ENCODE data around the gene TSHZ2.

Gene TSHZ2

GRCh38 chr20:53243152-53243551 lies 271.0 kb downstream of the TSHZ2 start:
- Histone ChIP-seq H3K27ac (ENCODE audit: low read depth, low read length, severe bottlenecking) (no peak overlapping the region), H3K4me3 (ENCODE audit: extremely low read depth, insufficient read depth, low read length, poor library complexity, severe bottlenecking) (no peak overlapping the region), H3K9me3 (ENCODE audit: control insufficient read depth, low read length) (no peaks in the 10 kb centered on the region), H3K4me1 (ENCODE audit: control insufficient read depth, insufficient read depth, low read length, poor library complexity, severe bottlenecking) (no peaks in the 10 kb centered on the region), H3K36me3 (ENCODE audit: control insufficient read depth, insufficient read depth, low read length) (no peaks in the 10 kb centered on the region)
- 74 to 92% methylated on average over 1 to 3 of the region's 3 CpGs for WGBS, 2 experiments (ENCODE audit: insufficient coverage in 2 of 2)

- H3K4me3 ChIP-seq (ENCODE audit: extremely low read depth, insufficient read depth, low read length, poor library complexity, severe bottlenecking): no peak overlapping the region
- WGBS, 2 experiments (ENCODE audit: insufficient coverage in 2 of 2): no CpG with 5 or more reads among the region's 2 CpGs
- no peaks in the 10 kb centered on the region for H3K4me1 ChIP-seq (ENCODE audit: control insufficient read depth, insufficient read depth, low read length, poor library complexity, severe bottlenecking)
- no peaks in the 10 kb centered on the region for H3K36me3 ChIP-seq (ENCODE audit: control insufficient read depth, insufficient read depth, low read length)
- H3K27ac ChIP-seq (ENCODE audit: low read depth, low read length, severe bottlenecking): no peak overlapping the region
- no peaks in the 10 kb centered on the region for H3K9me3 ChIP-seq (ENCODE audit: control insufficient read depth, low read length)
Measured at GRCh38 chr20:53244711-53245110, 272.6 kb downstream of the TSHZ2 start.

- H3K27ac ChIP-seq (ENCODE audit: low read depth, low read length, severe bottlenecking): no peak overlapping the region
- no peaks in the 10 kb centered on the region for H3K36me3 ChIP-seq (ENCODE audit: control insufficient read depth, insufficient read depth, low read length)
- WGBS, 2 experiments (ENCODE audit: insufficient coverage in 2 of 2): no CpG with 5 or more reads among the region's 1 CpG
- H3K4me1 ChIP-seq (ENCODE audit: control insufficient read depth, insufficient read depth, low read length, poor library complexity, severe bottlenecking): no peaks in the 10 kb centered on the region
- H3K4me3 ChIP-seq (ENCODE audit: extremely low read depth, insufficient read depth, low read length, poor library complexity, severe bottlenecking): no peak overlapping the region
- H3K9me3 ChIP-seq (ENCODE audit: control insufficient read depth, low read length): no peaks in the 10 kb centered on the region
Measured at GRCh38 chr20:53245574-53245973, 273.4 kb downstream of the TSHZ2 start.

- no peak overlapping the region for H3K4me3 ChIP-seq (ENCODE audit: extremely low read depth, insufficient read depth, low read length, poor library complexity, severe bottlenecking)
- no peaks in the 10 kb centered on the region for H3K9me3 ChIP-seq (ENCODE audit: control insufficient read depth, low read length)
- no peaks in the 10 kb centered on the region for H3K36me3 ChIP-seq (ENCODE audit: control insufficient read depth, insufficient read depth, low read length)
- 91 to 95% methylated on average over 5 to 8 of the region's 9 CpGs for WGBS, 2 experiments (ENCODE audit: insufficient coverage in 2 of 2)
- H3K4me1 ChIP-seq (ENCODE audit: control insufficient read depth, insufficient read depth, low read length, poor library complexity, severe bottlenecking): no peaks in the 10 kb centered on the region
- no peak overlapping the region for H3K27ac ChIP-seq (ENCODE audit: low read depth, low read length, severe bottlenecking)
Measured at GRCh38 chr20:53247468-53248103, 275.4 kb downstream of the TSHZ2 start.

- no peaks in the 10 kb centered on the region for H3K4me1 ChIP-seq (ENCODE audit: control insufficient read depth, insufficient read depth, low read length, poor library complexity, severe bottlenecking)
- no peaks in the 10 kb centered on the region for H3K9me3 ChIP-seq (ENCODE audit: control insufficient read depth, low read length)
- no peak overlapping the region for H3K27ac ChIP-seq (ENCODE audit: low read depth, low read length, severe bottlenecking)
- H3K4me3 ChIP-seq (ENCODE audit: extremely low read depth, insufficient read depth, low read length, poor library complexity, severe bottlenecking): no peak overlapping the region
- H3K36me3 ChIP-seq (ENCODE audit: control insufficient read depth, insufficient read depth, low read length): no peaks in the 10 kb centered on the region
- WGBS, 2 experiments (ENCODE audit: insufficient coverage in 2 of 2): 73 to 83% methylated on average over 1 to 2 of the region's 4 CpGs
Measured at GRCh38 chr20:53250456-53250855, 278.3 kb downstream of the TSHZ2 start.

- Histone ChIP-seq H3K36me3 (ENCODE audit: control insufficient read depth, insufficient read depth, low read length) (no peaks in the 10 kb centered on the region), H3K4me1 (ENCODE audit: control insufficient read depth, insufficient read depth, low read length, poor library complexity, severe bottlenecking) (no peaks in the 10 kb centered on the region), H3K9me3 (ENCODE audit: control insufficient read depth, low read length) (no peaks in the 10 kb centered on the region), H3K4me3 (ENCODE audit: extremely low read depth, insufficient read depth, low read length, poor library complexity, severe bottlenecking) (no peak overlapping the region), H3K27ac (ENCODE audit: low read depth, low read length, severe bottlenecking) (no peak overlapping the region)
- 86 to 91% methylated on average over 1 to 5 of the region's 5 CpGs for WGBS, 2 experiments (ENCODE audit: insufficient coverage in 2 of 2)
Measured at GRCh38 chr20:53252002-53252401, 279.8 kb downstream of the TSHZ2 start.

- no peak overlapping the region for H3K27ac ChIP-seq (ENCODE audit: low read depth, low read length, severe bottlenecking)
- H3K36me3 ChIP-seq (ENCODE audit: control insufficient read depth, insufficient read depth, low read length): no peaks in the 10 kb centered on the region
- H3K4me3 ChIP-seq (ENCODE audit: extremely low read depth, insufficient read depth, low read length, poor library complexity, severe bottlenecking): no peak overlapping the region
- no peaks in the 10 kb centered on the region for H3K4me1 ChIP-seq (ENCODE audit: control insufficient read depth, insufficient read depth, low read length, poor library complexity, severe bottlenecking)
- no peaks in the 10 kb centered on the region for H3K9me3 ChIP-seq (ENCODE audit: control insufficient read depth, low read length)
- WGBS, 2 experiments (ENCODE audit: insufficient coverage in 2 of 2): 94 to 95% methylated on average over 18 of the region's 18 CpGs
Measured at GRCh38 chr20:53253668-53254067, 281.5 kb downstream of the TSHZ2 start.

GRCh38 chr20:53255102-53255710 lies 283.0 kb downstream of the TSHZ2 start:
- WGBS, 2 experiments (ENCODE audit: insufficient coverage in 2 of 2): 95 to 96% methylated on average over 16 to 17 of the region's 18 CpGs
- Histone ChIP-seq H3K4me1 (ENCODE audit: control insufficient read depth, insufficient read depth, low read length, poor library complexity, severe bottlenecking) (no peaks in the 10 kb centered on the region), H3K27ac (ENCODE audit: low read depth, low read length, severe bottlenecking) (no peak overlapping the region), H3K9me3 (ENCODE audit: control insufficient read depth, low read length) (no peaks in the 10 kb centered on the region), H3K4me3 (ENCODE audit: extremely low read depth, insufficient read depth, low read length, poor library complexity, severe bottlenecking) (no peak overlapping the region), H3K36me3 (ENCODE audit: control insufficient read depth, insufficient read depth, low read length) (no peaks in the 10 kb centered on the region)

GRCh38 chr20:53258741-53259140 lies 286.6 kb downstream of the TSHZ2 start:
- H3K4me1 ChIP-seq (ENCODE audit: control insufficient read depth, insufficient read depth, low read length, poor library complexity, severe bottlenecking): no peaks in the 10 kb centered on the region
- no peak overlapping the region for H3K27ac ChIP-seq (ENCODE audit: low read depth, low read length, severe bottlenecking)
- no peak overlapping the region for H3K4me3 ChIP-seq (ENCODE audit: extremely low read depth, insufficient read depth, low read length, poor library complexity, severe bottlenecking)
- 60 to 100% methylated on average over 1 of the region's 6 CpGs for WGBS, 2 experiments (ENCODE audit: insufficient coverage in 2 of 2)
- H3K9me3 ChIP-seq (ENCODE audit: control insufficient read depth, low read length): no peaks in the 10 kb centered on the region
- H3K36me3 ChIP-seq (ENCODE audit: control insufficient read depth, insufficient read depth, low read length): no peaks in the 10 kb centered on the region

GRCh38 chr20:53260168-53260567 lies 288.0 kb downstream of the TSHZ2 start:
- H3K36me3 ChIP-seq (ENCODE audit: control insufficient read depth, insufficient read depth, low read length): no peaks in the 10 kb centered on the region
- H3K27ac ChIP-seq (ENCODE audit: low read depth, low read length, severe bottlenecking): no peak overlapping the region
- H3K4me3 ChIP-seq (ENCODE audit: extremely low read depth, insufficient read depth, low read length, poor library complexity, severe bottlenecking): no peak overlapping the region
- H3K9me3 ChIP-seq (ENCODE audit: control insufficient read depth, low read length): no peaks in the 10 kb centered on the region
- 70% methylated on average over 2 of the region's 3 CpGs; no CpG with 5 or more reads in 1 of the 2 experiments for WGBS, 2 experiments (ENCODE audit: insufficient coverage in 2 of 2)
- no peaks in the 10 kb centered on the region for H3K4me1 ChIP-seq (ENCODE audit: control insufficient read depth, insufficient read depth, low read length, poor library complexity, severe bottlenecking)

- no peaks in the 10 kb centered on the region for H3K36me3 ChIP-seq (ENCODE audit: control insufficient read depth, insufficient read depth, low read length)
- 76 to 92% methylated on average over 2 of the region's 2 CpGs for WGBS, 2 experiments (ENCODE audit: insufficient coverage in 2 of 2)
- H3K9me3 ChIP-seq (ENCODE audit: control insufficient read depth, low read length): no peaks in the 10 kb centered on the region
- no peak overlapping the region for H3K4me3 ChIP-seq (ENCODE audit: extremely low read depth, insufficient read depth, low read length, poor library complexity, severe bottlenecking)
- H3K4me1 ChIP-seq (ENCODE audit: control insufficient read depth, insufficient read depth, low read length, poor library complexity, severe bottlenecking): no peaks in the 10 kb centered on the region
- H3K27ac ChIP-seq (ENCODE audit: low read depth, low read length, severe bottlenecking): no peak overlapping the region
Measured at GRCh38 chr20:53260591-53260990, 288.4 kb downstream of the TSHZ2 start.
